GM18873 (cell line): ENCODE results near the gene GRIK5.
"Not testable (repeated sequence)": the region's sequence is repeated elsewhere in the genome, so short reads cannot be mapped to it uniquely, and the experiment has no call there.

ENCODE experiments used
- ATAC-seq: cut with Tn5 transposase; IDR thresholded peaks from one replicate; pipeline ENCODE4 v1.9.1; 2021; ENCODE audit warnings: mild to moderate bottlenecking, moderate library complexity, moderate number of reproducible peaks; ENCODE audit not compliant: unreplicated experiment, low FRiP score

Gene GRIK5

GRCh38 chr19:42053037-42053935, 16.7 kb downstream of the GRIK5 start:
- no peak for ATAC-seq

GRCh38 chr19:42052241-42052863, 17.7 kb downstream of the GRIK5 start:
- ATAC-seq = no peak

- ATAC-seq = no peak
Measured at GRCh38 chr19:42051166-42052115, 18.6 kb downstream of the GRIK5 start.

- no peak for ATAC-seq
Measured at GRCh38 chr19:42048992-42049391, 21.0 kb downstream of the GRIK5 start.

GRCh38 chr19:42045575-42045974, 24.4 kb downstream of the GRIK5 start:
- no peak for ATAC-seq

- ATAC-seq = no peak
Measured at GRCh38 chr19:42042455-42043170, 27.4 kb downstream of the GRIK5 start.

GRCh38 chr19:42040491-42040890, 29.5 kb downstream of the GRIK5 start:
- not testable (repeated sequence) for ATAC-seq

GRCh38 chr19:42040031-42040430, 30.0 kb downstream of the GRIK5 start:
- ATAC-seq = no peak

GRCh38 chr19:42038666-42039065, 31.3 kb downstream of the GRIK5 start:
- ATAC-seq = no peak

- no peak for ATAC-seq
Measured at GRCh38 chr19:42037649-42038048, 32.4 kb downstream of the GRIK5 start.

- not testable (repeated sequence) for ATAC-seq
Measured at GRCh38 chr19:42034640-42035391, 35.2 kb downstream of the GRIK5 start.

GRCh38 chr19:42033413-42033812, 36.6 kb downstream of the GRIK5 start:
- no peak for ATAC-seq

GRCh38 chr19:42032431-42032830, 37.6 kb downstream of the GRIK5 start:
- ATAC-seq = no peak

GRCh38 chr19:42030645-42031440, 39.2 kb downstream of the GRIK5 start:
- ATAC-seq = no peak

- ATAC-seq = no peak
Measured at GRCh38 chr19:42028304-42029216, 41.4 kb downstream of the GRIK5 start.

GRCh38 chr19:42024622-42025111, 45.3 kb downstream of the GRIK5 start:
- no peak for ATAC-seq

GRCh38 chr19:42023943-42024260, 46.1 kb downstream of the GRIK5 start:
- ATAC-seq = no peak
